CD4-positive, alpha-beta T cell treated with Interleukin-6 for 4 hours (primary cell): Measurements from ENCODE around the gene CDKN3.
A peak's percentile ranks its signal among the peaks of the same experiment; 100 is the strongest.
"Not testable (repeated sequence)": the region's sequence is repeated elsewhere in the genome, so short reads cannot be mapped to it uniquely, and the experiment has no call there.

Experiments
- DNase-seq: peaks from one replicate; pipeline ENCODE4 v3.0.0-alpha.2; 2020; ENCODE audit warnings: mixed read lengths

The CDKN3 gene

GRCh38 chr14:54370323-54371198, 26.2 kb upstream of the CDKN3 start:
- no peak for DNase-seq

GRCh38 chr14:54374117-54374884, 22.5 kb upstream of the CDKN3 start:
- DNase-seq = no peak

GRCh38 chr14:54377501-54377900, 19.3 kb upstream of the CDKN3 start:
- DNase-seq = no peak

- not testable (repeated sequence) for DNase-seq
Observed at GRCh38 chr14:54378893-54379292, 17.9 kb upstream of the CDKN3 start.

- DNase-seq = not testable (repeated sequence)
Observed at GRCh38 chr14:54380558-54380957, 16.2 kb upstream of the CDKN3 start.

- no peak for DNase-seq
Observed at GRCh38 chr14:54381821-54382220, 15.0 kb upstream of the CDKN3 start.

- DNase-seq = no peak
Observed at GRCh38 chr14:54383835-54384234, 13.0 kb upstream of the CDKN3 start.

- no peak for DNase-seq
Observed at GRCh38 chr14:54385556-54385955, 11.3 kb upstream of the CDKN3 start.

- no peak for DNase-seq
Observed at GRCh38 chr14:54387328-54387727, 9.5 kb upstream of the CDKN3 start.

GRCh38 chr14:54392131-54392859, 4.5 kb upstream of the CDKN3 start:
- DNase-seq = no peak

- not testable (repeated sequence) for DNase-seq
Observed at GRCh38 chr14:54392986-54393884, 3.6 kb upstream of the CDKN3 start.

- no peak for DNase-seq
Observed at GRCh38 chr14:54394596-54394995, 2.2 kb upstream of the CDKN3 start.

- DNase-seq = no peak
Observed at GRCh38 chr14:54395284-54395683, 1.5 kb upstream of the CDKN3 start.

GRCh38 chr14:54395716-54396115, 1.1 kb upstream of the CDKN3 start:
- DNase-seq = no peak

GRCh38 chr14:54396183-54396492, 669 bp upstream of the CDKN3 start:
- DNase-seq = no peak

- no peak for DNase-seq
Observed at GRCh38 chr14:54399560-54399959, 2.8 kb downstream of the CDKN3 start.

- not testable (repeated sequence) for DNase-seq
Observed at GRCh38 chr14:54403401-54404005, 6.7 kb downstream of the CDKN3 start.

GRCh38 chr14:54410215-54410614, 13.4 kb downstream of the CDKN3 start:
- no peak for DNase-seq

- no peak for DNase-seq
Observed at GRCh38 chr14:54411371-54411770, 14.6 kb downstream of the CDKN3 start.

GRCh38 chr14:54420478-54421142, 23.8 kb downstream of the CDKN3 start:
- peak; percentile 23 for DNase-seq

- no peak for DNase-seq
Observed at GRCh38 chr14:54423991-54424390, 27.2 kb downstream of the CDKN3 start.
